OCI-LY3 (cell line): Measurements from ENCODE around the gene TNK2.

ENCODE experiments used
- H2AFZ ChIP-seq: fragments of 200-600, 300-600 bp; shearing (Covaris generic); 2 replicates; pipeline ENCODE4 v1.6.0; 2014; ENCODE audit warnings: antibody characterized with exemption, low read depth, low read length
- H3K27ac ChIP-seq: fragments of 200-600, 300-600 bp; sonication (generic); 2 replicates; pipeline ENCODE4 v1.5.1; 2014; ENCODE audit warnings: mild to moderate bottlenecking, low read length, moderate library complexity, mixed read lengths
- H3K27me3 ChIP-seq: fragments of 200-600, 300-600 bp; sonication (generic); 2 replicates; pipeline ENCODE4 v1.6.1; 2014; ENCODE audit warnings: low read depth, low read length, mixed read lengths
- H3K36me3 ChIP-seq: fragments of 200-600, 300-600 bp; sonication (generic); replicated peaks from 2 replicates; pipeline ENCODE3; 2014; ENCODE audit warnings: low read depth, low read length, mixed read lengths
- H3K4me1 ChIP-seq: fragments of 300-600, 200-600 bp; sonication (generic); 2 replicates; pipeline ENCODE4 v1.6.1; 2014; ENCODE audit warnings: low read length, mixed read lengths
- H3K4me2 ChIP-seq: fragments of 200-600, 300-600 bp; sonication (generic); 2 replicates; pipeline ENCODE4 v1.6.1; 2014; ENCODE audit warnings: low read length, mixed read lengths
- H3K4me3 ChIP-seq: fragments of 300-600, 200-600 bp; sonication (generic); 2 replicates; pipeline ENCODE4 v1.5.1; 2014; ENCODE audit warnings: antibody characterized with exemption, mild to moderate bottlenecking, low read length, moderate library complexity
- H3K79me2 ChIP-seq: fragments of 300-600, 200-600 bp; shearing (Covaris generic); 2 replicates; pipeline ENCODE4 v1.6.1; 2014; ENCODE audit warnings: mild to moderate bottlenecking, low read length, mixed read lengths
- H3K9ac ChIP-seq: fragments of 300-600, 200-600 bp; shearing (Covaris generic); 2 replicates; pipeline ENCODE4 v1.6.0; 2014; ENCODE audit warnings: mild to moderate bottlenecking, low read length, moderate library complexity
- H3K9me3 ChIP-seq: fragments of 200-600, 300-600 bp; shearing (Covaris generic); 2 replicates; pipeline ENCODE4 v1.6.1; 2014; ENCODE audit warnings: low read length, mixed read lengths; ENCODE audit not compliant: insufficient read depth
- H4K20me1 ChIP-seq: fragments of 200-600, 300-600 bp; sonication (generic); 2 replicates; pipeline ENCODE4 v1.6.1; 2016; ENCODE audit warnings: low read length, mixed read lengths; ENCODE audit not compliant: insufficient read depth
- EZH2phosphoT487 ChIP-seq: fragments of 200-600 bp; shearing (Covaris generic); IDR thresholded peaks from 2 replicates; pipeline ENCODE4 v1.6.1; 2018; ENCODE audit warnings: antibody characterized with exemption, mixed run types, low read depth
- TF ChIP-seq, protein P1 (sequence below): fragments of 200-600, 300-600 bp; sonication (generic); IDR thresholded peaks from 2 replicates; pipeline ENCODE4 v1.5.1; 2014; ENCODE audit warnings: antibody characterized with exemption, low read length, low read depth

Gene TNK2

DNA sequence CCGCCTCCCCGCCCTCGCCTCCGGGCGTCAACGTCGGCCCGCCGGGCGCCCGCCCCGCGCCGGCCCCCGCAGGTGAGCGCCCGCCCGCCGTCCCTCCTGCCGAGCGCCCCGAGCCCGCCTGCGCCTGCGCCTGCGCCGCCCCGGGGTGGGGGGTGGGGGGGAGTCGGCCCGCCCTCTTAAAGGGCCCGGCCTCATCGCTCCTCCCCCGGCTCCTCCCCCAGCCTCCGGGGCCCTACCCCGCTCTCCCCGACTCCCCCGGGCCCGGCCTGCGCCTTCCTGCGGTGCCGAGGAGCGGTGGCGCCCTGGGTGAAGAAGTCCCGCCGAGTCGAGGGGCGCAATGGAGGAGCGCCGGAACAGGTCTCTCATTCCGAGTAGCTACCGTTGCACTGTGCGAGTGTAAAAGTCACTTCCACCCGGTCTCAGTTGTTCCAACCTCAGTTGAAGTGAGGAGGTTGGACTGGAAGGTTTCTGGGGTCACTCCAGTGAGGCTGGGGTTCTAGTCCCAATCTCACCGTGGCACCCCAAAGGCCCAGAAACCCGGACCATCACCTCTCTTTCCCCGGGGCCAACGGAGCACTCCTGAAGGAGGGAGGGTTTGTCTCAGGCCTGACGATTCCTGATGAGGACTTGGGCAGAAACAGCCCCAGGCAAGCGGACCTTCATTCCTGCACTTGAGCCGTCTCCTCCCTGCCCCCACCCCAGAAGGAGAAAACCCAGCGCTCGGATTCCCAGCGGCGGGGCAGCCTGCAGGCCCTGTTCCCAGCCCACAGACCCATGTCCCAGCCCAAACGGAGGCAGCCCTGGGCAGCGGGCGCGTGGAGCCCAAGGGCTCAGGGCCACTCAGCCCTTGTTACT is 1.5 kb upstream of the TNK2 start:
- Histone ChIP-seq H3K9ac (peak overlapping the region; percentile 68), H3K27me3 (no peaks in the 10 kb centered on the region), H4K20me1 (0 out of 2 replicates have a peak, but pooled peaks cover 3% of the 10 kb centered on the region), H3K79me2 (peaks cover 41% of the 10 kb centered on the region), H3K4me1 (peaks cover 37% of the 10 kb centered on the region), H3K4me3 (peak overlapping the region; percentile 78), H3K36me3 (peaks cover 7% of the 10 kb centered on the region), H2AFZ (peak overlapping the region; percentile 66; the same call in 1 of the 2 replicates), H3K9me3 (no peaks in the 10 kb centered on the region), H3K27ac (no peak overlapping the region), H3K4me2 (peak overlapping the region; percentile 89)
- TF ChIP-seq, protein P1, sequence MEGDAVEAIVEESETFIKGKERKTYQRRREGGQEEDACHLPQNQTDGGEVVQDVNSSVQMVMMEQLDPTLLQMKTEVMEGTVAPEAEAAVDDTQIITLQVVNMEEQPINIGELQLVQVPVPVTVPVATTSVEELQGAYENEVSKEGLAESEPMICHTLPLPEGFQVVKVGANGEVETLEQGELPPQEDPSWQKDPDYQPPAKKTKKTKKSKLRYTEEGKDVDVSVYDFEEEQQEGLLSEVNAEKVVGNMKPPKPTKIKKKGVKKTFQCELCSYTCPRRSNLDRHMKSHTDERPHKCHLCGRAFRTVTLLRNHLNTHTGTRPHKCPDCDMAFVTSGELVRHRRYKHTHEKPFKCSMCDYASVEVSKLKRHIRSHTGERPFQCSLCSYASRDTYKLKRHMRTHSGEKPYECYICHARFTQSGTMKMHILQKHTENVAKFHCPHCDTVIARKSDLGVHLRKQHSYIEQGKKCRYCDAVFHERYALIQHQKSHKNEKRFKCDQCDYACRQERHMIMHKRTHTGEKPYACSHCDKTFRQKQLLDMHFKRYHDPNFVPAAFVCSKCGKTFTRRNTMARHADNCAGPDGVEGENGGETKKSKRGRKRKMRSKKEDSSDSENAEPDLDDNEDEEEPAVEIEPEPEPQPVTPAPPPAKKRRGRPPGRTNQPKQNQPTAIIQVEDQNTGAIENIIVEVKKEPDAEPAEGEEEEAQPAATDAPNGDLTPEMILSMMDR, result no peak
- no peak for TF ChIP-seq EZH2phosphoT487

DNA sequence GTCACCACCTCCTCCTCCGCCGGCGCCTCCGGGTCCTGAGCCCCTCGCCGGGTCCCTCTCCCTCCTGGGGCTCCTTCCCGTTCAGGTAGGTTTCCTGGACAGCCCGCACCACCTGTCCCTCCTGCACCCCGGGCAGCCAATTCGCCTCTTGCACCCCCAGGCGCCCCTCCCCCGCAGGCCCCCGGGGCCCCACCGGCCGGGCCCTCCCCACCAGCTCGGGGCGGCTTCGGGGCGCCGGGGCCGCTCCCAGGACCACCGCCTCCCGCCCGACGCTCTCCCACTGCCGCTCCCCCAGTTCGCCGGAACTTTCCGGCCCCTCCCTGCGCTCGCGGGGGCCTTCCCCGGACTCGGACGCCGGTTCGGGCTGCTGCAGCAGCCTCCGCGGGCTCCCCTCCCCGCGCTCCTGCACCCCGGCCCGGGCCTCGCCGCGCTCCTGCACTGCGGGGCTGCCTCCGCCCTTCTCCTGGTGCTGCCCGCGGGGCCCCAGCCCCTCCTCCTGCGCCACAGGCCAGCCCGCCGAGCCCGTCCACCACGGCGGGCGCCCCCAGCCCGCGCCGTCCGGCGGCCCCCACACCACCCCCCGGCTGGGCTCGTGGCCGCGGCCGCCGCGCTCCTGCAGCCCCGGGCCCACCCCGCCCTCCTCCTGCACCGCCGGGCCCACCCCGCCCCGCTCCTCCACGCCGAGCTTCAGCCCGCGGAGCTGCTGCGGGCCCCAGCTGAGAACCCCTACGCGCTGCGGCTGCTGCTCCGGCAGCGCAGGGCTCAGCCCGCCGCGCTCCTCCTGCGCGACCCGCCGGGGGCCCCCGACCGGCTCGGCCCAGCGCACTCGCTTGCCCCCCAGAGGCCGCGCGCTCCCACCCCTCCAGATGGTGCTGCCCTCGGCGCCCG is 587 bp upstream of the TNK2 start:
- Histone ChIP-seq H2AFZ (no peak overlapping the region), H3K9me3 (no peaks in the 10 kb centered on the region), H3K27me3 (no peaks in the 10 kb centered on the region), H3K9ac (peak overlapping the region; percentile 73), H3K4me1 (peaks cover 42% of the 10 kb centered on the region), H3K36me3 (peaks cover 7% of the 10 kb centered on the region), H3K4me2 (peak overlapping the region; percentile 99), H3K4me3 (peak overlapping the region; percentile 80), H4K20me1 (0 out of 2 replicates have a peak, but pooled peaks cover 3% of the 10 kb centered on the region), H3K27ac (peak overlapping the region; percentile 87), H3K79me2 (peaks cover 50% of the 10 kb centered on the region)
- TF ChIP-seq, protein P1, result no peak
- TF ChIP-seq EZH2phosphoT487, result no peak

DNA sequence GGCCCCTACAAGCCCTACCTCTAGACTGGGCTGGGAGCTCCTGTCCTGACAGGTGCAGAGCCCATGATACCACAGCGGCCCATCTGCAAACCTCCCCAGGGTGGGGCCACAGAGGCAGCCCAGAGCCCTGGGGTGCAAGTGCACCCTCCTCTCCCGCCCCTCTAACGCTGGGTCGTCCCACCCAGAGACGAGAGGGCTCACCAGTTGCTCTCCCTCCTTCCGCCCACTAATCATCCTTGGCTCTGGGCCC is 742 bp downstream of the TNK2 start:
- Histone ChIP-seq H3K4me3 (peak overlapping the region; percentile 80), H4K20me1 (peaks cover 6% of the 10 kb centered on the region; the same call in 1 of the 2 replicates), H3K9me3 (no peaks in the 10 kb centered on the region), H3K27ac (peak overlapping the region; percentile 87), H3K79me2 (peaks cover 63% of the 10 kb centered on the region), H3K4me2 (peak overlapping the region; percentile 99), H2AFZ (no peak overlapping the region), H3K4me1 (peaks cover 52% of the 10 kb centered on the region), H3K36me3 (peaks cover 7% of the 10 kb centered on the region), H3K27me3 (no peaks in the 10 kb centered on the region), H3K9ac (peak overlapping the region; percentile 73)
- TF ChIP-seq EZH2phosphoT487, result no peak
- TF ChIP-seq, protein P1, result no peak
